Measurements from ENCODE around the gene CSNK1G2. TPM values are rescaled to one million over a fixed set of nuclear protein-coding genes. Genes with fewer than 3 reads are reported as not detected.
"Not testable (repeated sequence)": the region's sequence is repeated elsewhere in the genome, so short reads cannot be mapped to it uniquely, and the experiment has no call there.

CSNK1G2 gene
- total RNA-seq, 1 donor from 2014 or later, result 53.4 TPM

DNA sequence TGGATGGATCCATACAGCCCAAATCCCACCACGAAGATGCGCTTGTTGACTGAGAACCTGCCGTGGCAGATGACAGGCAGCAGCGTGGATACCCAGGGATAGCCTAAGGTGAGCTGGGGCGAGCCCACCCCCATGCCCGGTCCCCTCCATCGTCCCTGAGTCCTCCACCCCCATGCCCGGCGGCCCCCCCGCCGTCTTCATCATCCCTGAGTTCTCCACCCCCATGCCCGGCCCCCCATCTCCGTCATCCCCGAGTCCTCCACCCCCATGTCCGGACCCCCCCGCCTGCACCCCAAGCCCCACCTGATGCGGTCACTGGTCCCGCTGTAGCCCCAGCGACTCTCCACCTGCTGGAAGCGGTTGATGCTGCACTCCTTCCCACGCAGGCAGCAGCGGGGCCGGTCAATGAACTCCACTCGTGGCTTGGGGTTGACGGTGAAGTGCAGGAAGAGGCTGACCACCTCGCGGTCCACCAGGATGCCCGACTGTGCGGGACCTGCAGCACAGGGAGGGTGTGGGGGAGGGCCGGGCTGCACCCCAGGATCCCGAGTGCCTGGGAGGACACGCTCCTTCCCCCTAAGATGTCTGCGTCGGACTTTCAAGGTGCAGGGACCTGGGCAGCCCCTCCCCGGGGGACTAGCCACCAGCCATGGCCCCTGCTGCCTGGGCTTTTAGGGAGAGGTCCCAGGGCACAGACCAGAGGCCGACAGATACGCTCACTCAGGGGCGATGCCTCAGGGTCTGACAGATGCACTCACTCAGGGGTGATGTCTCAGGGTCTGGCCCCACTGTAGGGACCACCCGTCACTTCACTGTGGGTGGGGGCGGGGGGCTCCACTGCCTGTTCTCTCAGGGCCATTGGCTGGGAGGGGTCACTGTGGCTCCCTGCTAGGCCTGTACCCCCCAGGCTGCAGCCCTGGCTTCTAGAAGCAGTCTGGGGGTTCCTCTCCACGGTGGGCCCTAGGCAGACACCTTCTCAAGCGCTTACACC, 46.5 kb downstream of the CSNK1G2 start:
- DNase-seq (ENCODE audit: low spot score), result no peak

DNA sequence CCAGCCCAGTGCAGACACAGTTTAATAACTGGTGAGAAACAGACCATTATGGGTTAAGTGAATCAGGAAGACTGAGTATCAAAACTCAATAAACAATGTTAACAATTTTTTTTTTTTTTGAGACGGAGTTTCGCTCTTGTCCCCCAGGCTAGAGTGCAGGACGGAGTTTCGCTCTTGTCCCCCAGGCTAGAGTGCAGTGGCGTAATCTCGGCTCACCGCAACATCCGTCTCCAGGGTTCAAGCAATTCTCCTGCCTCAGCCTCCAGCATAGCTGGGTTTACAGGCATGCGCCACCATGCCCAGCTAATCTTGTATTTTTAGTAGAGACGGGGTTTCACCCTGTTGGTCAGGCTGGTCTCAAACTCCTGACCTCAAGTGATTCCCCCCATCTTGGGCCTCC, 47.5 kb downstream of the CSNK1G2 start:
- DNase-seq (ENCODE audit: low spot score), result not testable (repeated sequence)

DNA sequence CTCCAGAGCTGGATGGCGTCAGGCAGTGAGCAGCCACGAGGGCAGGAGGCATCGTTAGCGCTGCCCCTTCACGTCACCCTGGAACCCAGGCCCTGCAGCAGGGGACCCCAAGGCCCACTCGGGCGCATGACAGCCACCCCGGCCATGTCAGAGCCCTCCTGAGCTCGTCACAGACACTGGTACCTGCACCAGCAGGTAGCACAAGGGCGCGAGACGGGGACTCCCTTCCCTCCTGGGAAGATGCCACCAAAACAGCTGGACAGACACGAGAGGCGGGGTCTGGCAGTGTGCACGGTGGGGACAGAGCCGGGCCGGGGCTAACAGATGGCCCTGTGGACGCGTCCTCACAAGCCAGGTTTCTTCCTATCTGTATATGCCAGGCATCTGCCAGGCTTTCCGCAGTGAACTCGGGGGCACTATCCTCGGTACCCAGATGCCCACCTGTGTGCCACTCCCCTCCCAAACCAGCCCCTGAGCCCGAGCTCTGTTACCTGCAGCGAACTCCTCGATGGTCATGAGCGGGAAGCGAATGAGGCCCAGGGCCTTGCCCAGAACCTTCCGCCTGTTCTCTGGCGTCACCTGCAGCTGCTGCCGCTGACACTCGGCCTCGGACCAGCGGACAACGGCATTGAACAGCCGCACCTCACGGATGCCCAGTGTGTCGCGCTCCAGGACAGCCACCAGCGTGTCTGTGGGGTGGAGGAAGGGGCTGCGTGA, 48.7 kb downstream of the CSNK1G2 start:
- no peak for DNase-seq (ENCODE audit: low spot score)

DNA sequence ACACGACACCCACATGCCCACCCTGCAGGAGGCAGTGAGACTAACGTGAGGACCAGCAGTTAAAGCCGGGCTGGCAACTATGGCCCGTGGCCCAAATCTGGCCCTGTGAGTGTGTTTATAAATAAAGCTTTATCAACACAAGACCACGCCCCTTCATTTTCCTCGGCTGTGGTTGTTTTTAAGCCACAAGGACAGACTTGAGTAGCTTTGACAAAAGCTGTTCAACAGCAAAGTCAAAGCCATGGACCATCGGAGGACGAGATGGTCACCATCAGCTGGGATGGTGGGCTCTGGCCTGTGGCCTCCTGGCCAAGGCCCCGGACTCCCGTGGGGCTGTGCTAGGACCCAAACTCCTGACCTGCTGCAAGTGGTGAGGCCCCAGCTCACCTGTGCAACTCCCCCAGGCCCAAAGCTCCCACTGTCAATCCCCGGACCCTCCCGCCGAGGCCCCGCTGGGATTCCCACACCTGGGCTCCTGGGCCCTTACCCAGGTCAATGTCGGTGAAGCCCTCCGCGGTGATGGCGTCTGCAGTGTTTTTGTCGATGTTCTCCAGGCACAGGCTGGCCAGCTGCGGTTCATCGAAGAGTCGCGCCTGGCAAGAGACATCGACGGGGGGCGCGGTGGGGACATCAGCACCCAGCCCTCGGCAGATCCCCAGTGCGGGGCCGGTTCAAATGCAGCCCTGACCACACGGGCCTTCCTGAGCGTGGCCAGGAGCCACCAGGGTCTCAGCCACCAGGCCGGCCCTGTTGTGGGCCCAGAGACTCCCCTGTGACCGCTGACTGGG, 49.5 kb downstream of the CSNK1G2 start:
- no peak for DNase-seq (ENCODE audit: low spot score)

DNA sequence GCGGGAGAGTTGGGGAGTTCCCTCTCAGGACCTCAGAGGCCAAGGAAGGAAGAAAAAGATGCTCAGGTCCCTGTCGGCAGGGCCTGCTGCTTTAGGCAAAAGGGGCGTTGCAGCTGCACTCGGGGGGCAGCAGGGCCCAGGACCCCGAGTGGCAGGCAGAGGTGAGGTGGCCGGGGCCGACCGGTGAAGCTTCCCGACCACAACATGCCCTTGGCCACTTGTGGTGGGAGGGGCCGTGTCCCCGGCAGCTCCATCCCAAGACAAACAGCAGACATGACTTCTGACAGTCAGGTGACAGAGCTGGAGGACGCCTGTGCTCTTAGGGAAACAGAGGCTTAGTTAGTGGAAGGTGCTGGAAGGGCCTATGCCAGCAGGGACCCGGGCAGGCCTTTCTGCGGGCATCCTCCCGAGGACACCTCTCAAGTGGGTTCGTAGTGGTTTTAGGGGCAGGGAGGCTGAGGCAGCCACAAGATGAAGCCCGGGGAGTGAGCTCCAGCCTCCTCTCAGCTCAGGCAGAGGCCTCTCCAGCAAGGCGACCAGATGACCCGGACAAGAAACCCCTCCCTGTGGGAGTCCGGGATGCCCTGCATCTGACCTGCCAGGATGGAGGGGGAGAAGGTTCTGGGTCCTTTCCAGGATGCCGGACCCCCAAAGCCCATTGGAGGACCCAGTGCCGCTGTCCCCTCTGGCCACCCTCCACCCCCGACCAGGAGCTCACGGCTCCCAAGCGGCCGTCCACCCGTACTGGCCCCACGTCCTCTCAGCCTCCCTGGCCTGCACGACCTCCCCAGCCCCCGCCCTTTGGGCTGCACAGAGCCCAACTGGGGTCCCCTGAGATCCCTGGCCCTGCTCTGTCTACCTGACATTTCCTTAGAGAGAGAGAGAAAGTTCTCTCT, 50.3 kb downstream of the CSNK1G2 start:
- no peak for DNase-seq (ENCODE audit: low spot score)

DNA sequence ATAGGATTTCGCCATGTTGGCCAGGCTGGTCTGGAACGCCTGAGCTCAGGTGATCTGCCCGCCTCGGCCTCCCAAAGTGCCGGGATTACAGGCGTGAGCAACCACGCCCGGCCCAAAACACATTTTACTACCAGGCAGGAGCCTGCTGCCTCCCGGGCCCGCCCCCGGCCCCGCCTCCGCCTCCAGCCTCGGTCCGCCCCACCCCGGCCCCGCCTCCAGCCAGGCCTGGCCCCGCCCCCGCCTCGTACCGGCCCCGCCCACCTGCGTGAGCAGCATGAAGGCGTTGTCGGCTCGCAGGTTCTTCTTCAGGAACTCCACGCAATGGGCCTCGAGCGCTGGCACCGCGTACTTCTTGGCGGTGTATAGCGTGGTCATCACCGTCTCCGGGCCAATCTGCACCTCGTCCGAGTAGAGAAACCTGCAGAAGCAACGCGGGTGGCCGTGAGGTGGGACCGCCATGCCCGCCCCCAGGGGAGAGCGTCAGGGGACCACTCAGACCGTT, 51.8 kb downstream of the CSNK1G2 start:
- no peak for DNase-seq (ENCODE audit: low spot score)

DNA sequence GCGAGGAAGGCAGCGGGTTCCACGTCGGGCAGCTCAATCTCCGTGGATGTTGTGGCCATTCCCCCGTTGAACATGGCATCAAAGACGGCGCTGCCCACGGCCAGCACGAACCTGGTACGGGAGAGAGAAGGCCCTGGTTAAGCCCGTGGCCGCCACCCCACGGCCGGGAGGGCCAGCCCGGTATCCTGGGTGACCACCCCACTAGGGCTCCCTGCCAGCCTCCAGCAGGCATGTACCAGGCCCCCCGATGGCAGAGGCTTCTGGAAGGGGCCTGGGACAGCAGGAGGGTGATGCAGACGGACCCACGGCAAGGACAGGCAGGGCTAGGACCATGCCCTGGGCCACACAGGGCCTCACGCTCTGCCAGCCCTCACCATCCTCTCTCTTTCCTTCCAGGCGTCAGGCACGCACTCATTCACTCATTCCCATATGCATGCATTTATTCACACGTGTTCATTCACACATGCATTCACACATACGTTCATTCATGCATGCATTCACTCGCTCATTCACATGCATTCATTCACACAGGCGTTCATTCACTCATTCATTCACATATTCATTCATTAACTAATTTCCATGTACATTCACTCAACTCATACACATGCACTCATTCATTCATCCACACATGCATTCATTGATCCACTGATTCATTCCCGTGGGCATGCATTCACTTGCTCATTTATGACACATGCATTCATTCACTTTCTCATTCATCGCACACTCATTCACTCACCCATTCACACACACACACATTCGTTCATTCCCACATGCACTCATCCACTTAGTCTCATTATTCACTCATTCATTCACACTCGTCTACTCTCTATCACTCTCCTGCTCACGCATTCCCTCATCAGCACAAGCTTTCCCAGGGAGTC, 56.6 kb downstream of the CSNK1G2 start:
- no peak for DNase-seq (ENCODE audit: low spot score)

DNA sequence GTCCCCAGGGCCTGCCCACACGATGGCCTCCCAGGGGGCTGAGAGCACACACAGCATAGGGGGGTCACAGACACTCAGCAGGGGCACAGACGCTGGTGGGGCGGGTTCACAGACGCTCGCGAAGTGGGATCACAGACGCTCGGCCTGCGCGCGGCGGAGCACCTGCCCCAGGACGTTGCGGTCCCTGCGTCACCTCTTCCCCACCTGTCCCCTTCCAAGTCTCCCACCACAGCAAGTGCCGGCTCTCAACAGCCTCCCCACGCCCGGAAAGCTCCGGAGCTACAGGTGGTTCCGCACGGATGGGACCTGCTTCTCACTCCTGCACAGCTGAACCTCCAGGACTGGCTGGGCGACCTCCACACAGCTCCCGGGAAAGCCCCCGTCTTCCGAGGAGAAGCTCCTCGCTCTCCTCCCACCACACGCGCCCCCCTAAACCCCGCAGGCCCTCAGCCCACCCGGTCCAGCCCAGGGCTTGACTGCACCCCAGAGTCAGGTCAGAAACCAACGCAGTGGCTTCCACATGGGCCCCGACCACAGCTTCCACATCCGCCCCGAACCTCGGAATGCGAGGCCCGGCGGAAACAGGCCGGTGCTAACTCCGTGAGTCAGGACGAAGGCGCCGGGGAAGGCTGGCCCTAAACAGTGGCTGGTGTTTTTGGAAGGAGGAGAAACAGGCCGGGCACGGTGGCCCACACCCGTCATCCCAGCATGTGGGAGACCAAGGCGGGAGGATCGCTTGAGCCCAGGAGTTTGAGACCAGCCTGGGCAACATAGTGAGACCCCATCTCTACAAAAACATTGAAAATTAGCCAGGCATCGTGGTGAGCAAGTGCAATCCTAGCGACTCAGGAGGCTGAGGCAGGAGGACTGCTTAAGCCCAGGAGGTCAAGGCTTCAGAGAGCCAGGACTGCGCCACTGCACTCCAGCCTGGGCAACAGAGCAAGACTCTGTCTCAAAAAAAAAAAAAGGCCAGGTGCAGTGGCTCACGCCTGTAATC, 58.0 kb downstream of the CSNK1G2 start:
- no peak for DNase-seq (ENCODE audit: low spot score)

DNA sequence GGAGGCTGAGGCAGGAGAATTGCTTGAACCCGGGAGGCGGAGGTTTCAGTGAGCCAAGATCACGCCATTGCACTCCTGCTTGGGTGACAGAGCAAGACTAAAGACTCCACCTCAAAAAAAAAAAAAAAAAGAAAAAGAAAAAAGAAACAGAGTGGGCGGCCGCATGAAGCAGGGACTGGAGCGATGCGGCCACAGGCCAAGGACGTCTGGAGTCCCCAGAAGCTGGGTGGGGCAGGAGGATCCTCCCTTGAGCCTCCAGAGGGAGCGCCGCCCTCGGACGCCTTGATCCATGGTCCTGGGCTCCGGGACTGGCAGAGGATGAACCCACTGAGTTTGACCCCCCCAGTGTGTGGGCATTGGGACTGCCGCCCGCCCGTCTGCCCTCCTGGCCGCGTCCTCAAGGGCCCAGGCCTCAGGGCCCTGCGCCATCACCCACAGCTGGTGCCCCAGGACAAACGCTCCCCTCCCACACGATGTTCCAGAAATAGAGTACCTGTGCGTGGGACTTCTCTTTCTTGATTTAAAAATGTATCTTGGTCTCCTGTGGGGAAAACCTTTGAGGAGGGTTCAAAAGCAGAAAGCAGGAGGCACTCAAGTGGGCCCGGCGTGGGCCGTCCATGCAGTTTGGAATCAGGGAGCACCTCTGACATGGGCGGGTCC, 59.0 kb downstream of the CSNK1G2 start:
- no peak for DNase-seq (ENCODE audit: low spot score)

DNA sequence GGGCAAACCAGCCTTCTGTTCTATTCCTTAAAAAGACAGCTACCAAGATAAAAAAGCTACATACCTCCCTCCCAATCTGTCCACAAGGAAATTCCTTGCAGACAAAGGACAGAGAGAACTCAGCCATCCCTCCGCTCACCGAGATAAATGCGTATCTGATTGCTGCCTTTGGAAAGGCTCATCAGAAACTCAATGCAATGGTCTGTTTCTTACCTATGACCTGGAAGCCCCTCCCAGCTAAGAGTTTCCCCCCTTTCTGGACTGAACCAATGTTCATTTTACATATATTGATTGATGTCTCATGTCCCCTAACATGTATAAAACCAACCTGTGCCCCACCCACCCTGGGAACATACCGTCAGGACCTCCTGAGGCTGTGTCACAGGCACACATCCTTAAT, 62.9 kb downstream of the CSNK1G2 start:
- no peak for DNase-seq (ENCODE audit: low spot score)

DNA sequence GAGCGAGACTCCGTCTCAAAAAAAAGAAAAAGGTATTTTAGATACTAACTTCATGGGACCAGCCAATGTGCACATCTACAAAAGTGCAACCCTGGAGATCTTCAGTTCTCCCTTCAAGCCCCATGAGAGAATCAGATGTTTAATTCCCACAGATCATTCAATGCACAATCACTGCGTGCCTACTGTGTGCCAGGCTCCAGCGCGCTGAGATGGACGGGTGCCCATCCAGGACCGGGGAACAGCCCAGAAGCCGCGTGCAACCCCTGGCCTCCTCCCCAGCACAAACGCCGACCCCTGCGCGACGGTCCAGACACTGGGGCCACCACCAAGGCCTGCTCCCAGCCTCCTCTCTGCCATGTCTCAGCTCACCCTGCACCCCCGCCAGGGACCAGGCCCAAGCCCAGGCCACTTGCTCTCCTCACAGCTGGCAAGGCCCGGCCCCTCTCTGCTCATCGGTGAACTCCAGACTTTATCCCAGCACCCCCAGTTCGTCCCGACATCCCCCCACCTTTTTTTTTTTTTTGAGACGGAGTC, 69.2 kb downstream of the CSNK1G2 start:
- no peak for DNase-seq (ENCODE audit: low spot score)

DNA sequence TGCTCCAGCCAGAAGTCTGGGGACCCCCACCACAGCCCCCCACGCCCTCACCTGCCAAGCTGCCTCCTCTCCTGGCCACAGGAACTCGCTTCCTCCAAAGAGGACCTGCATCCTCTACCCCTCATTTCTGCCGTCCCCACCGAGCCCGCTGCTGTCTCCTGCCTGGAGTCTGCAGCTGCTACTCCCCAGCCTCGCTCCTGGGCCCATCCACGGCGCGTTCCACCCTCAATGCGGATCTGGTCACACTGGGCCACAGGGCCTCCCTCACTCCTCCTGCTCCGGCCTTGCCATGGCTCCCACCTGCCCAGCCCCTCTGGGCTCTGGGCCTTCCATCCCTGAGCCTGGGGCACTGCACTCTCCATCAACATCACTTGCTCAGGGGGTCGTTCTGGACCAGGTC, 70.2 kb downstream of the CSNK1G2 start:
- DNase-seq (ENCODE audit: low spot score), result no peak

DNA sequence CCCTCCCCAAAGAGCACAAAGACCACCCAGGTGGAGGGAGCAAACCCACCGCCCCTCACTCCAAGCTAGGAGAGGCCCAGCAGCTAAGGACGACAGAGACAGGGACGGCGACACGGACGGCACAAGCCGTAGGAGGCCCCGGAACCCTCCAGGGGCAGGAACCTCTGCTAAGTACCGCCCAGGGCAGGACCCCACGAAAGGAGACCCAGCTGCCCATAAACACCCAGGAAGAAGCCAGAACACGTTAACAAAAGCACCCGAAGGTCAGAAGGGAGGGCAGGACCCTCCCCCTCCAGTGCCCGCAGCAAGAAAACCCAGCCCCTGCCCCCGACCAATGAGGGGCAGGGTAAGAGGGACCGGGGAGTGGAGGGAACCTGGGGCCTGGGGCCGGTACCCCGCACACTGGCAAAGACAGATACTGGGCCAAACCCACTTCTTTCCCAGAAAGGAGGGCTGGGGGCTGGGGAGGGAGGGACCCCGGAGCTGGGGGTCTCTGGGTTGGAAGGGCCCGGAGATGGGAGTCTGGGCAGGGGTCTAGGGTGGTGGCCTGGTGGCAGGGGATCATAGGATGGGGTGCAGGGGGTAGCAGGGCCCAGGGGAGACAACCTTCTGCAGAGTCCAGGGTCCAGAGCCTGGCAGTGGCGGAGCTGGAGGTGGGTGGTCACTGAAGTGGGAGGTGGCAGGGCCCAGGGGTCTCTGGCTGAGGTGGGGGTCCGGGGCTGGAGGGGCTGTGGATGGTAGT, 72.1 kb downstream of the CSNK1G2 start:
- DNase-seq (ENCODE audit: low spot score), result no peak

DNA sequence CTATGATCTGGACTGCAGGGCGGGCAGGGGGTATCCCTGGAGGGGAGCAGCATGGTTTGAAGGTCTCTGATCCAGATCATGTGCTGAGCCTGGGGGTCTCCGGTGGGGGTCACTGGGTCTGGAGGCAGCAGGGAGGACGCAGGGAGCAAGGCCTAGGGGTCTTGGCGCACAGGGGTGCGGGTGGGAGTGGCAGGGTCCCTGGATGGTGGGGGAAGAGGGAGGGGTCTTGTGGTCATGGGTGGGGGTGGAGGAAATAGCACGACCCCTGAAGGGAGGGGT, 72.7 kb downstream of the CSNK1G2 start:
- no peak for DNase-seq (ENCODE audit: low spot score)

DNA sequence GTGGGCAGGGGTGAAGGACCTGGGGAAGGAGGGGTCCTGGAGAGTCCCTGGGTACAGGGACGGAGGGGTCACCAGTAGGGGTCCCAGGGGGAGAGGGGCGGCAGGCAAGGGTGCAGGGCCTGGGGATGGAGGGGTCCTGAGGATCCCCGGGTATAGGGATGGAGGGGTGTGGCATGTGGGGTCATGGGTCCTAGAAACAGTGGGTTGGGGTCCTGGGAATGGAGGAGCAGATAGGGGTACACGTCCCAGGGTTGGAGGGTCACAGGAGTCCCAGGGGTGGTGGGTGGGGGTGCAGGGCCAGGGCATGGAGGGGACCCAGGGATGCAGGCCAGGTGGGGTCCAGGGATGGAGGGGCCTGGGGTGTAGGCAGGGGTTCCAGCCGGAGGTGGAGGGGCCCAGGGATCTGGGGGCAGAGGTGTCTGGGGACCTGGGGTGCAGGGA, 73.2 kb downstream of the CSNK1G2 start:
- DNase-seq (ENCODE audit: low spot score), result no peak

DNA sequence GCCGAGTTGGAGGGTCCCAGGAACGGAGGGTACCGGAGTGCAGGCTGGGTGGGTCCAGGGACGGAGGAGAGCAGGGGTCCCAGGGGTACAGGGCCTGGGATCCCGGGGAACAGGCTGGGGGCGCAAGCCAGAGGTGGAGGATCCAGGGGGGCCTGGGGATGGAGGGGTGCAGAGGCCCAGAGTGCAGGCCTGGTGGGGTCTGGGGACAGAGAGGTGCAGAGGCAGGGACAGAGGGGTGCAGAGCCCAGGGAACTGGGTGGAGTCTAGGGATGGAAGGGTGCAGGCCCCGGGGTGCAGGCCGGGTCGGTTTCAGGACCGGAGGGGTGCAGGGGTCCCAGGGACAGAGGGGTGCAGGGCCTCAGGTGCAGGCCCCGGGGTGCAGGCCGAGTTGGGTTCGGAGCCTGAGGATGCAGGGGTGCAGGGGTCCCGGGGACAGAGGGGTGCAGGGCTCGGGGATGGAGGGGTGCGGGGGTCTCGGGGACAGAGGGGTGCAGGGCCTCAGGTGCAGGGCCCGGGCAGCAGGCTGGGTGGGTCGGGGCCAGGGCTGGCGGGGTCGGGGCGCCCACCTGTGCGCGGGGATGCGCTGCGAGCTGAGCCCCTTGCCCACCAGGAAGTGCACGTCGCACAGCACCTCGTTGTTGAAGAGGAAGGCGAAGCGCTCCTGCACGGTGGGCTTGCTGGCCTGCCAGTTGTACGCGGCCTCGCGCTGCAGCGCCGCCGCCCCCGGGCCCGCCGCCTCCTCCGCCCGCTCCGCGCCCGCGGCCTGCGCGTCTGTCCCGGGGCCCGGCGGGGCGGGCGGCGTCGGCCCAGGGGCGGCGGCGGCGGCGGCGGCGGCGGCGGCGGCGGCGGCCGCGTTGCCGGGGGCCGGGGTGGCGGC, 74.0 kb downstream of the CSNK1G2 start:
- no peak for DNase-seq (ENCODE audit: low spot score)

All from mesenteric fat pad (tissue), 1 donor.